HEK293 (cell line): ENCODE results near the gene FAXC.

Source experiments
- CTCF ChIA-PET: fragments of 350-600 bp; formaldehyde crosslinking; extraction: SDS; loops from one replicate; lab custom pipeline; 2021; ENCODE audit warnings: antibody characterized with exemption; lab: Yijun Ruan, JAX
- POLR2A ChIA-PET: fragments of 300-600 bp; formaldehyde crosslinking; extraction: SDS; loops from one replicate; lab custom pipeline; 2020; ENCODE audit warnings: antibody characterized with exemption, inconsistent platforms; lab: Yijun Ruan, JAX
- H3K27ac ChIP-seq: fragments of 200-500 bp; sonication (Bioruptor generic); 2 replicates; pipeline ENCODE4 v1.5.1; 2014; ENCODE audit warnings: low read depth, low read length, control low read depth, inconsistent platforms; ENCODE audit errors: extremely low read depth
- H3K36me3 ChIP-seq, 2 experiments: fragments of 200-500 bp in 1 of 2; sonication (Bioruptor generic) in 1 of 2; 1 replicate in 1 of 2; 2 replicates in 1 of 2; pipeline ENCODE4 v1.5.1; 2014 to 2017; ENCODE audit warnings: inconsistent platforms in 2 of 2, low read length in 2 of 2; ENCODE audit not compliant: control insufficient read depth in 2 of 2, insufficient read depth in 1 of 2
- H3K4me1 ChIP-seq: fragments of 200-500 bp; sonication (Bioruptor generic); 2 replicates; pipeline ENCODE4 v1.5.1; 2014; ENCODE audit warnings: mild to moderate bottlenecking, low read length, inconsistent platforms; ENCODE audit not compliant: control insufficient read depth, insufficient read depth
- H3K4me3 ChIP-seq: 2 replicates; pipeline ENCODE4 v1.5.1; 2011; ENCODE audit warnings: low read depth, mild to moderate bottlenecking, control low read depth, low read length, moderate library complexity
- H3K9me3 ChIP-seq: fragments of 200-500 bp; sonication (Bioruptor generic); 2 replicates; pipeline ENCODE4 v1.5.1; 2014; ENCODE audit warnings: low read depth, low read length, inconsistent platforms; ENCODE audit not compliant: control insufficient read depth, insufficient read depth
- BCL11B ChIP-seq: fragments of 450-650 bp; formaldehyde crosslinking; IDR thresholded peaks from 2 replicates; pipeline ENCODE4 v1.5.1; 2016; ENCODE audit warnings: low read depth, missing biosample characterization, missing genetic modification characterization
- SCRT2 ChIP-seq: fragments of 450-650 bp; formaldehyde crosslinking; IDR thresholded peaks from 2 replicates; pipeline ENCODE4 v1.5.1; 2016; ENCODE audit warnings: missing biosample characterization, missing genetic modification characterization
- TRIM28 ChIP-seq: IDR thresholded peaks from 2 replicates; pipeline ENCODE4 v1.6.1; 2011; ENCODE audit warnings: low read length, control low read depth, borderline replicate concordance
- YY2 ChIP-seq: fragments of 450-650 bp; formaldehyde crosslinking; IDR thresholded peaks from 2 replicates; pipeline ENCODE4 v1.5.1; 2016; ENCODE audit warnings: missing biosample characterization, missing genetic modification characterization
- ZFP37 ChIP-seq: fragments of 450-650 bp; formaldehyde crosslinking; IDR thresholded peaks from 2 replicates; pipeline ENCODE4 v1.5.1; 2016; ENCODE audit warnings: missing biosample characterization, missing genetic modification characterization
- ZNF121 ChIP-seq: fragments of 450-650 bp; formaldehyde crosslinking; IDR thresholded peaks from 2 replicates; pipeline ENCODE4 v1.5.1; 2016; ENCODE audit warnings: missing biosample characterization, missing genetic modification characterization
- ZNF132 ChIP-seq: fragments of 450-650 bp; formaldehyde crosslinking; IDR thresholded peaks from 2 replicates; pipeline ENCODE4 v1.5.1; 2017; ENCODE audit warnings: missing biosample characterization, missing genetic modification characterization, borderline replicate concordance
- ZNF138 ChIP-seq: fragments of 450-650 bp; formaldehyde crosslinking; IDR thresholded peaks from 2 replicates; pipeline ENCODE4 v1.5.1; 2016; ENCODE audit warnings: missing biosample characterization, missing genetic modification characterization, borderline replicate concordance
- ZNF202 ChIP-seq: fragments of 450-650 bp; formaldehyde crosslinking; IDR thresholded peaks from 2 replicates; pipeline ENCODE4 v1.5.1; 2016; ENCODE audit warnings: missing biosample characterization, missing genetic modification characterization, borderline replicate concordance
- ZNF341 ChIP-seq: fragments of 450-650 bp; formaldehyde crosslinking; IDR thresholded peaks from 2 replicates; pipeline ENCODE4; 2016; ENCODE audit warnings: low read depth, missing biosample characterization, missing genetic modification characterization
- ZNF354C ChIP-seq: fragments of 450-650 bp; formaldehyde crosslinking; IDR thresholded peaks from 2 replicates; pipeline ENCODE4 v1.5.1; 2016; ENCODE audit warnings: missing biosample characterization, missing genetic modification characterization, low read depth, borderline replicate concordance
- ZNF37A ChIP-seq: fragments of 450-650 bp; IDR thresholded peaks from 2 replicates; pipeline ENCODE4 v1.5.1; 2018; ENCODE audit warnings: missing biosample characterization, missing genetic modification characterization
- ZNF529 ChIP-seq: fragments of 450-650 bp; formaldehyde crosslinking; IDR thresholded peaks from 2 replicates; pipeline ENCODE4 v1.5.1; 2017; ENCODE audit warnings: missing genetic modification characterization, missing biosample characterization; ENCODE audit not compliant: insufficient replicate concordance
- ZNF558 ChIP-seq: fragments of 450-650 bp; formaldehyde crosslinking; IDR thresholded peaks from 2 replicates; pipeline ENCODE4 v1.5.1; 2016; ENCODE audit warnings: missing biosample characterization, missing genetic modification characterization
- ZNF621 ChIP-seq: fragments of 450-650 bp; formaldehyde crosslinking; IDR thresholded peaks from 2 replicates; pipeline ENCODE4 v1.5.1; 2017; ENCODE audit warnings: missing biosample characterization, missing genetic modification characterization
- ZNF76 ChIP-seq: fragments of 450-650 bp; formaldehyde crosslinking; IDR thresholded peaks from 2 replicates; pipeline ENCODE4; 2016; ENCODE audit warnings: low read depth, missing biosample characterization, missing genetic modification characterization, borderline replicate concordance
- ZNF776 ChIP-seq: fragments of 450-650 bp; formaldehyde crosslinking; IDR thresholded peaks from 2 replicates; pipeline ENCODE4 v1.5.0; 2017; ENCODE audit warnings: missing biosample characterization, missing genetic modification characterization, borderline replicate concordance
- ZNF837 ChIP-seq: fragments of 450-650 bp; formaldehyde crosslinking; IDR thresholded peaks from 2 replicates; pipeline ENCODE4 v1.5.1; 2016; ENCODE audit warnings: missing biosample characterization, missing genetic modification characterization
- TF ChIP-seq, protein P1 (sequence below): fragments of 450-650 bp; formaldehyde crosslinking; IDR thresholded peaks from 2 replicates; pipeline ENCODE4 v1.5.1; 2017; ENCODE audit warnings: missing biosample characterization, missing genetic modification characterization
- TF ChIP-seq, protein P2 (sequence below): fragments of 450-650 bp; formaldehyde crosslinking; IDR thresholded peaks from 2 replicates; pipeline ENCODE4 v1.5.1; 2016; ENCODE audit warnings: missing biosample characterization, missing genetic modification characterization
- TF ChIP-seq, protein P3 (sequence below): fragments of 450-650 bp; formaldehyde crosslinking; IDR thresholded peaks from 2 replicates; pipeline ENCODE4 v1.5.1; 2016; ENCODE audit warnings: missing biosample characterization, missing genetic modification characterization

FAXC gene

DNA sequence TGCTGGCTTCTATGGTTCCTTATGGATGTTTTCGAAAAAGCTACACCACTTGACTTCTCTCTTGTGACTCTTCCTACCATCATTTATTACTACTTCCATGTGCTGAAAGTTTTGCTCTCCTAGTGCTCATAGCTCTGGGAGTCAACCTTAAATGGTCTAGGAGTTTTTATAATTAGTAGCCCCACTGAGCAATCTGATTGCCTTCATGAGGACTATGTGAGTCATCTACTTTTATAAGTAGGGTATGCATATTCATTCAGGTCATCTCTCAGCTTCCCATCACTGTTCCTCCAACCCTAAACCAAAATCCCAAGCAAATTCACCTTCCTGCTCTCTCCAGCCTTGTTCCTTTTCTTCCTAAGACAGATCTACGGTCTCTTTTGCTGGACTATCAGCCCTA, 17.4 kb upstream of the FAXC start:
- Histone ChIP-seq H3K9me3 (no peaks in the 10 kb centered on the region), H3K4me1 (no peaks in the 10 kb centered on the region), H3K4me3 (no peak overlapping the region), H3K27ac (no peak overlapping the region), H3K36me3 (no peaks in the 10 kb centered on the region; a peak in 1 of 3 replicates)
- ChIA-PET CTCF (interaction anchor here (1.3 to 1.7 kb wide), 2 partner anchors 32 to 37 kb away, joined by 5 to 8 read pairs; no protein-coding TSS in a partner anchor), POLR2A (interaction anchor here (1.2 kb wide), 1 partner anchor 17 kb away, joined by 3 read pairs; no protein-coding TSS in a partner anchor)
- no peak for TF ChIP-seq ZNF76 (tag by site-specific recombination)
- TF ChIP-seq ZNF341: no peak
- TF ChIP-seq, protein P1, sequence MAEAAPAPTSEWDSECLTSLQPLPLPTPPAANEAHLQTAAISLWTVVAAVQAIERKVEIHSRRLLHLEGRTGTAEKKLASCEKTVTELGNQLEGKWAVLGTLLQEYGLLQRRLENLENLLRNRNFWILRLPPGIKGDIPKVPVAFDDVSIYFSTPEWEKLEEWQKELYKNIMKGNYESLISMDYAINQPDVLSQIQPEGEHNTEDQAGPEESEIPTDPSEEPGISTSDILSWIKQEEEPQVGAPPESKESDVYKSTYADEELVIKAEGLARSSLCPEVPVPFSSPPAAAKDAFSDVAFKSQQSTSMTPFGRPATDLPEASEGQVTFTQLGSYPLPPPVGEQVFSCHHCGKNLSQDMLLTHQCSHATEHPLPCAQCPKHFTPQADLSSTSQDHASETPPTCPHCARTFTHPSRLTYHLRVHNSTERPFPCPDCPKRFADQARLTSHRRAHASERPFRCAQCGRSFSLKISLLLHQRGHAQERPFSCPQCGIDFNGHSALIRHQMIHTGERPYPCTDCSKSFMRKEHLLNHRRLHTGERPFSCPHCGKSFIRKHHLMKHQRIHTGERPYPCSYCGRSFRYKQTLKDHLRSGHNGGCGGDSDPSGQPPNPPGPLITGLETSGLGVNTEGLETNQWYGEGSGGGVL (tag by site-specific recombination): no peak
- no peak for TF ChIP-seq ZNF121
- no peak for TF ChIP-seq ZNF37A (tag by site-specific recombination)
- no peak for TF ChIP-seq YY2 (tag by site-specific recombination)
- TF ChIP-seq SCRT2 (tag by site-specific recombination): peak; percentile 1; the same call in 1 of the 2 replicates
- no peak for TF ChIP-seq ZNF354C

DNA sequence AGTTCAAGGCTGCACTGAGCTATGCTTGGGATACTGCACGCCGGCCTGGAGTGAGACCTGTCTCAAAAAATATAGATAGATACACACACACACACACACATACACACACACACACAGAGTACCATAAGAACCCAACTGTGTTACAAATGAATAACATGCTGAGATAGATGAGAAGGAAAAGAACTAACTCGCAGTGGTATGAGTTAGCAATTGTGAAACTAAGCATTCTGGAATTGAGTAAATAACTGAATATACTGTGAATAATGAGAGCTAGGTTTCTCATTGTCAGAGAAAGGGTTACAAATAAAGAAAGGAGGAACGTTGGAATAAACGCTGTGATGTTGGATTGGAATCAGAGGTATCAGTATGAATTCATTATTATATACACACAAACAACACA, 14.6 kb upstream of the FAXC start:
- POLR2A ChIA-PET: interaction anchor here (1.2 kb wide), 1 partner anchor 15 kb away, joined by 4 read pairs; the partner anchor contains the start of gene FAXC
- Histone ChIP-seq H3K27ac (no peak overlapping the region), H3K4me1 (no peaks in the 10 kb centered on the region), H3K9me3 (no peaks in the 10 kb centered on the region), H3K36me3 (no peaks in the 10 kb centered on the region; a peak in 1 of 3 replicates), H3K4me3 (no peak overlapping the region)
- TF ChIP-seq, protein P2, sequence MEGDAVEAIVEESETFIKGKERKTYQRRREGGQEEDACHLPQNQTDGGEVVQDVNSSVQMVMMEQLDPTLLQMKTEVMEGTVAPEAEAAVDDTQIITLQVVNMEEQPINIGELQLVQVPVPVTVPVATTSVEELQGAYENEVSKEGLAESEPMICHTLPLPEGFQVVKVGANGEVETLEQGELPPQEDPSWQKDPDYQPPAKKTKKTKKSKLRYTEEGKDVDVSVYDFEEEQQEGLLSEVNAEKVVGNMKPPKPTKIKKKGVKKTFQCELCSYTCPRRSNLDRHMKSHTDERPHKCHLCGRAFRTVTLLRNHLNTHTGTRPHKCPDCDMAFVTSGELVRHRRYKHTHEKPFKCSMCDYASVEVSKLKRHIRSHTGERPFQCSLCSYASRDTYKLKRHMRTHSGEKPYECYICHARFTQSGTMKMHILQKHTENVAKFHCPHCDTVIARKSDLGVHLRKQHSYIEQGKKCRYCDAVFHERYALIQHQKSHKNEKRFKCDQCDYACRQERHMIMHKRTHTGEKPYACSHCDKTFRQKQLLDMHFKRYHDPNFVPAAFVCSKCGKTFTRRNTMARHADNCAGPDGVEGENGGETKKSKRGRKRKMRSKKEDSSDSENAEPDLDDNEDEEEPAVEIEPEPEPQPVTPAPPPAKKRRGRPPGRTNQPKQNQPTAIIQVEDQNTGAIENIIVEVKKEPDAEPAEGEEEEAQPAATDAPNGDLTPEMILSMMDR: no peak
- TF ChIP-seq ZNF558 (no peak), TRIM28 (no peak), ZNF776 (tag by site-specific recombination) (no peak), ZNF529 (tag by site-specific recombination) (no peak), ZNF132 (tag by site-specific recombination) (no peak), ZNF621 (tag by site-specific recombination) (no peak), ZNF138 (tag by site-specific recombination) (no peak), BCL11B (tag by site-specific recombination) (no peak), ZFP37 (tag by site-specific recombination) (no peak), ZNF202 (no peak), ZNF837 (no peak)
- TF ChIP-seq, protein P3, sequence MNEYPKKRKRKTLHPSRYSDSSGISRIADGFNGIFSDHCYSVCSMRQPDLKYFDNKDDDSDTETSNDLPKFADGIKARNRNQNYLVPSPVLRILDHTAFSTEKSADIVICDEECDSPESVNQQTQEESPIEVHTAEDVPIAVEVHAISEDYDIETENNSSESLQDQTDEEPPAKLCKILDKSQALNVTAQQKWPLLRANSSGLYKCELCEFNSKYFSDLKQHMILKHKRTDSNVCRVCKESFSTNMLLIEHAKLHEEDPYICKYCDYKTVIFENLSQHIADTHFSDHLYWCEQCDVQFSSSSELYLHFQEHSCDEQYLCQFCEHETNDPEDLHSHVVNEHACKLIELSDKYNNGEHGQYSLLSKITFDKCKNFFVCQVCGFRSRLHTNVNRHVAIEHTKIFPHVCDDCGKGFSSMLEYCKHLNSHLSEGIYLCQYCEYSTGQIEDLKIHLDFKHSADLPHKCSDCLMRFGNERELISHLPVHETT (tag by site-specific recombination): no peak
- TF ChIP-seq, protein P1 (tag by site-specific recombination): no peak
- CTCF ChIA-PET: interaction anchor here (0.7 to 1.8 kb wide), 5 partner anchors 14 to 540 kb away, joined by 3 to 4 read pairs (median 4); no protein-coding TSS in a partner anchor
